SH-SY5Y (cell line): ENCODE measurements around the gene FREM2.

Source experiments
- GATA2 ChIP-seq: IDR thresholded peaks from 2 replicates; pipeline ENCODE4 v1.6.1; 2011; ENCODE audit warnings: mild to moderate bottlenecking, low read depth, low read length
- GATA3 ChIP-seq: IDR thresholded peaks from 2 replicates; pipeline ENCODE4 v1.6.1; 2011; ENCODE audit warnings: low read depth, mild to moderate bottlenecking, low read length, moderate library complexity

FREM2 gene

DNA sequence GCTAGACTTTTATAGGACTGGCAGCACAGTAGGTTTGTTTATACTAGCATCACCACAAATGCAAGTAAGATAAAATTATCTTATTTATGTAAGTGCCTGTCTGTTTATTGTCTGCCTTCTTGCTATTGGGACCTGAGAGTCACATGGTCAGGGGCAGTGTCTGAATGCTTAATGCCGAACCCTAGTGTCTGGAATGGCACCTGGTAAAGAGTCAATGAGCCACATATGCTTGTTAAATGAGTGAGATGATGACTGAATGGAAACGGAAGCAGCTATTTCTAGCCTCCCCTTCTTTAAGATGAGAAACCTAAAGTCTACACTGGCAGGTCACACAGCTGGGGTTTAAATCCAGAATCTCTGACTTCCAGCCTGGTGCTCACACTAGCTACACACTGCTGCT lies 211.6 kb downstream of the FREM2 start:
- TF ChIP-seq GATA3: no peak
- TF ChIP-seq GATA2: no peak

- TF ChIP-seq GATA3 (no peak), GATA2 (no peak)
Measured at GRCh38 chr13:38899571-38899970, 212.7 kb downstream of the FREM2 start.

- TF ChIP-seq GATA3 (no peak), GATA2 (no peak)
Measured at GRCh38 chr13:38900188-38900587, 213.3 kb downstream of the FREM2 start.

- TF ChIP-seq GATA3: no peak
- TF ChIP-seq GATA2: no peak
Measured at GRCh38 chr13:38902551-38902950, 215.7 kb downstream of the FREM2 start.

DNA sequence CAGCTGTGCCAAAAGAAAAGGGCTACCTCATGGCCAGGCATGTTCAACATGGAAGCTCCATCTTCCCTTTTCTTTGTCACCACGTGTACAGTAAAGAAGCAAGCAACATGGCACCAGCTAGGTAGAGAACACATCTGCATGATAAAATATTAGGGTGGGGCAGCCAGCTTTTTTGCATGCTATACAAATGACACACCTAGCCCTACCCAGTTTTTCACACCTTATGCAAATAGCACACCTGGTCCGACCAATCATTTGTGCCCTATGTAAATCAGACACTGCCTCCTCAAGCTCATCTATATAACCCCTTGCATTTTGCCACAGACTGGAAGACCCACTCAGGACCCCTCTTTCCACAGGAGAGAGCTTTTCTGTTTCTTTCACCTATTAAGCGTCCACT lies 218.2 kb downstream of the FREM2 start:
- TF ChIP-seq GATA2 (no peak), GATA3 (no peak)

GRCh38 chr13:38905861-38906260 lies 219.0 kb downstream of the FREM2 start:
- TF ChIP-seq GATA2 (no peak), GATA3 (no peak)

DNA sequence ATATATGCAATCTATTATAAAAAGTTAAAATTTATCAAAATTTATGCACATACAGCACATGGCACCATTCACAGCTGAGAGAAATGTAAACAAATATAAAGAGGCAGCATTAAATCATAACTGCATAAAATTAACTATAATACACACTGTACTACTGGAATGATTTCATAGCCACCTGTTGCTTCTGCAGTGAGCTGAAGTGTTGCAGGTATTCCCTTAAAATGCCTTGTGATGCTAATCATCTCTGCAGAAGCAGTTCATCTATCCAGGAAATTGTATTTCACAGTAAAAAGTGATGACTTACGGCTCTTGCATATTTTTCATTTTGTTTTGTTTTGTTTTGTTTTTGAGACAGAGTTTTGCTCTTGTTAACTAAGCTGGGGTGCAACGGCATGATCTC lies 221.7 kb downstream of the FREM2 start:
- no peak for TF ChIP-seq GATA3
- no peak for TF ChIP-seq GATA2

DNA sequence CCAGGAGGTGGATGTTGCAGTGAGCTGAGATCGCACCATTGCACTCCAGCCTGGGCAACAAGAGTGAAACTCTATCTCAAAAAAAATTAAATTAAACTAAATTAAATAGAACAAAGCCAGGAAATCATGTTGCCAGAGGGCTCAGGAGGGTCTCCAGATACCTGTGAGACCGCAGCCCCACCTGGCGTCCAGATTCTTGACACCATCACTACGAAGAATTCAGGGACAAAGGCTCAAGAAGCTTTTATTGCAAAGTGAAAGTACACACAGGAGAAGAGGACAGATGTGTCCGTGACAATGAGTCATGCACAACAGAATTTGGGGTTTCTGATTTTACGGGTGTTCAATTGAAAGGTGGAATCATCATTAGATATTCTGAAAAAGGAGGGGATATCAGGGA lies 227.2 kb downstream of the FREM2 start:
- TF ChIP-seq GATA3 (no peak), GATA2 (no peak)

DNA sequence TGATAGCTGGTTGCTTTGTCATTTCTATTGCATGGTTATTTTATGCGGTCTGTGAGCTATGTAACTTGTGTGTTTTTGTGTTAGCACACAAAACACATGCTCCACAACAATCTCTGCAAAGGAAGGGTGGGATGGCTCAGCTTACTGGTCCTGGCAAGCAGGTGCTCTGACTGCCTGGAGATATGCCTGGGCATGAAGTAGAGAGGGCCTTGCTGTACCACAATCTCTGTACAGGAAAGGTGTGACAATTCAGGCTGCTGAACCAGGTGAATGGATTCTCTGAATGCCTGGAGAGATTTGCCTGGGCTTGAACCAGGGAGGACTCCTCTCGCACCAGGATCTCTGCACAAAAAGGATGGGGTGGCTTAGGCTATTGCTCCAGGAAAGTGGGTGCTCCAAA lies 234.2 kb downstream of the FREM2 start:
- TF ChIP-seq GATA3 (no peak), GATA2 (no peak)

- TF ChIP-seq GATA2: no peak
- TF ChIP-seq GATA3: no peak
Measured at GRCh38 chr13:38922170-38922569, 235.3 kb downstream of the FREM2 start.

DNA sequence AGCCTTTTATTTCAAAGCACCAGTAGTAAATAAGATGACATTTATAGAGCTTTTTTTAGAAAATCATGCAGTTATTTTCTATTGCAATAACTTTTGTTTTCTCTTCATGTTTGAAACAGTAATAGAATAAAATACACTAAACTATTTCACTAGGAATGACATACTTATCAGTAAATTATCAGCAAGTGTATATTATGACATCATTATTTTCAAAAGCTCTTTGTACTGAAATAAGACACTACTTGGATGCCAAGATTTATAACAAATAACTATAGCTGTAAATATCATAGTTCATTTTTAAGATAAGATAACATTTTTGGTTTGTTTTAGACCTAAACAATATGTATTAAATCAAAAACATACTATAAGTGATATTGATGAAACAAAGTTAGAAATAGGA lies 246.9 kb downstream of the FREM2 start:
- no peak for TF ChIP-seq GATA2
- TF ChIP-seq GATA3: no peak
